Psoas muscle (tissue), 8 donors: ENCODE results near the gene MOCS2. TPM values are rescaled to one million over a fixed set of nuclear protein-coding genes. Genes with fewer than 3 reads are reported as not detected.

Source experiments
- ATAC-seq, 4 donors: fragments of 200-7000 bp; cut with Tn5 transposase; one replicate each; pipeline ENCODE4 v1.9.1; 2020; ENCODE audit warnings: moderate library complexity in 3 of 4, mild to moderate bottlenecking in 2 of 4
- DNase-seq, 2 donors: peaks; one replicate each; pipeline ENCODE4 v3.0.0-alpha.2; 2020
- H3K27ac ChIP-seq: fragments of 200-600 bp; one replicate; pipeline ENCODE4 v1.8.0; 2022
- H3K27me3 ChIP-seq, 3 donors: fragments of 200-600 bp in 1 of 3; one replicate each; pipeline versions ENCODE4 v1.6.1 to v1.8.0; 2013 to 2022; ENCODE audit warnings: low read length in 2 of 3, mild to moderate bottlenecking in 2 of 3, moderate library complexity in 1 of 3; ENCODE audit not compliant: insufficient read depth in 3 of 3
- H3K36me3 ChIP-seq, 2 donors: fragments of 200-600 bp in 1 of 2; one replicate each; pipeline versions ENCODE4 v1.6.1 to v1.8.0; 2013 to 2022; ENCODE audit warnings: low read depth in 1 of 2, mild to moderate bottlenecking in 1 of 2, moderate library complexity in 1 of 2; ENCODE audit not compliant: insufficient read depth in 1 of 2
- H3K4me1 ChIP-seq: fragments of 200-600 bp; one replicate; pipeline ENCODE4 v1.8.0; 2022
- H3K4me3 ChIP-seq: fragments of 200-600 bp; one replicate; pipeline ENCODE4 v1.8.0; 2022; ENCODE audit warnings: mild to moderate bottlenecking
- H3K9me3 ChIP-seq: fragments of 200-600 bp; one replicate; pipeline ENCODE4 v1.8.0; 2022
- WGBS, 3 donors: extraction: QIAGEN DNeasy Blood & Tissue Kit; methylation state at CpG; one replicate each; pipeline versions ENCODE4 v1.1.6 to v1.1.7; 2013; 5-methylcytosine and 5-hydroxymethylcytosine counted together
- intact Hi-C, 2 donors: fragments of 100-400 bp; cut with DNase I; formaldehyde crosslinking; loops; one replicate each; pipeline versions ENCODE4 v1.11.0 to v1.14.2; 2022
- polyA plus RNA-seq, 3 donors: library from polyadenylated mRNA; stranded (reverse); fragments of 200-250 nt; gene quantifications; one replicate each; pipeline ENCODE4 v1.2.3, GENCODE V29; 2013
- total RNA-seq, 4 donors: library from RNA; stranded (reverse); fragmentation: NEBNext Ultra II Directional in 2 of 4; extraction: Animal tissue kit (Norgen Biotek cat#: 25700) in 2 of 4; gene quantifications; one replicate each; pipeline versions ENCODE4 v1.2.1 to v1.2.4, GENCODE V29; 2021 to 2023
- TF ChIP-seq, protein P1 (sequence below): fragments of 200-600 bp; IDR thresholded peaks from one replicate; pipeline ENCODE4 v1.8.0; 2022; ENCODE audit warnings: antibody characterized with exemption
- donor health status: healthy with polysubstance abuse.
- donor health status: DM: no; HTN: no; CAD: no; lungs with moderate emphysema.
- donor health status: Bipolar disorder and iron deficiency.
- donor health status: healthy.
- donor health status: DM: yes; HTN: yes; CAD: no.
- donor health status: DM: no; HTN: no; CAD: no.
- donor health status: DM: no; HTN: no; CAD: no.
- donor health status: DM: yes; HTN: yes; CAD: no.

Gene MOCS2
- total and polyA plus RNA-seq, 7 donors, result 38.8 to 73.9 (median 46.7) TPM

DNA sequence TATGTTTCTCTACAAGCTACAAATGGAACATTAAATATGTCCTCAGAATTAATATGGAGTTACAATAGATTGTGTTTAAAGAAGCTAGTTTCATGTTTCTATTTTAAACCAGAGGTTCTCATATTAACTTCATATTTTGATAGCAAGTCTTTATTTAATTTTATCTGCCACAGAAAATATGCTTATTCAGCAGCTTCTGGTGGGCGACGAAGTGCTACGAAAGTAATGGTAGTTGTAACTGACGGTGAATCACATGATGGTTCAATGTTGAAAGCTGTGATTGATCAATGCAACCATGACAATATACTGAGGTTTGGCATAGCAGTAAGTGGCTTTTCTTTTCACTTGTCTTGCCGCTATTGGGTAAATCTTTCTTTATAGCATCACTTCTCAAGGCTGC, 54.2 kb downstream of the MOCS2 start:
- Histone ChIP-seq H3K4me3 (no peak overlapping the region), H3K36me3 (peaks cover 0 to 3% of the 10 kb centered on the region in 2 donors), H3K4me1 (no peaks in the 10 kb centered on the region), H3K27me3 (no peaks in the 10 kb centered on the region), H3K9me3 (no peaks in the 10 kb centered on the region), H3K27ac (no peak overlapping the region)
- 78 to 85% (median 83%) methylated on average over 5 of the region's 5 CpGs for WGBS, 3 donors
- TF ChIP-seq, protein P1, sequence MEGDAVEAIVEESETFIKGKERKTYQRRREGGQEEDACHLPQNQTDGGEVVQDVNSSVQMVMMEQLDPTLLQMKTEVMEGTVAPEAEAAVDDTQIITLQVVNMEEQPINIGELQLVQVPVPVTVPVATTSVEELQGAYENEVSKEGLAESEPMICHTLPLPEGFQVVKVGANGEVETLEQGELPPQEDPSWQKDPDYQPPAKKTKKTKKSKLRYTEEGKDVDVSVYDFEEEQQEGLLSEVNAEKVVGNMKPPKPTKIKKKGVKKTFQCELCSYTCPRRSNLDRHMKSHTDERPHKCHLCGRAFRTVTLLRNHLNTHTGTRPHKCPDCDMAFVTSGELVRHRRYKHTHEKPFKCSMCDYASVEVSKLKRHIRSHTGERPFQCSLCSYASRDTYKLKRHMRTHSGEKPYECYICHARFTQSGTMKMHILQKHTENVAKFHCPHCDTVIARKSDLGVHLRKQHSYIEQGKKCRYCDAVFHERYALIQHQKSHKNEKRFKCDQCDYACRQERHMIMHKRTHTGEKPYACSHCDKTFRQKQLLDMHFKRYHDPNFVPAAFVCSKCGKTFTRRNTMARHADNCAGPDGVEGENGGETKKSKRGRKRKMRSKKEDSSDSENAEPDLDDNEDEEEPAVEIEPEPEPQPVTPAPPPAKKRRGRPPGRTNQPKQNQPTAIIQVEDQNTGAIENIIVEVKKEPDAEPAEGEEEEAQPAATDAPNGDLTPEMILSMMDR, result no peak
- DNase-seq, result no peak
- no peak for ATAC-seq
- intact Hi-C loops, result no loop called here

DNA sequence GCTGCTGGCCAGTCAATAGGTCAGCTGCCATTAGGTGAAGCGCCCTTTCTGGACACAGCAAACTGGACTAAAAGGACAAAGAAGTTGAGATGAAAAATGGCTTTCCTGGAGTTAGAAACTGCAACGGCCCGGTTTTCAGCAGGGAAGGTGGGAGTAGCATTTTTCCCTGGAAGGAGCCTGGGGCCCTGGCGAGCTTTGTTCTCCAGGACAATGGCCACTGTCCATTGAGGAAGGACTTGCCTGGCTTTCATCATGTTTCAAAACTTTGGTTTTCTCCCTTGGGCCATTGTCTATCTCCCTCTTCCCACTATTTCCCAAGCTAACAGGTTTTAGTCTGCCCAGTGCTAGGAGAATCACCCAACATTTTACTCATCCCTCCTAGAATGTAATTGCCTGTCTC, 56.2 kb downstream of the MOCS2 start:
- intact Hi-C loops, result no loop called here

DNA sequence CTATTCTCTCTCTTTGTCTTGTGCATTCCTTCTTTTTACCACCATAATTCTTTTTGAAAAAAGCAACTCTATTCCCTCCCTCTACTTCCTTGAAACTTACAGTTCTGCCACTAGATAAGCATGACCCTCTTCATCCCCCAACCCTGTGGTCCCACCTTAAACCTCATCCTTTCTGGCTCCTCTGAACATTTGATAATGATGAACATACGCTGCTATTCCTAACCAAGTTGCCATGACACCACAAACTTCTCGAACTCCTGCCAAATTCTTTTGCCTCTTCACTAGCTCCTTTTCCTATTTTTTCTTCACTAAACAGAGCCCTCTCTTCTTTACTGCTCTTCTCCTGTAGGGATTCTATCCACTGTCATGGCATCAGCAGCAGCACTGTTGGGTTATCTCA, 57.1 kb downstream of the MOCS2 start:
- WGBS, 3 donors, result 62 to 77% (median 66%) methylated on average over 2 of the region's 2 CpGs
- no peaks in the 10 kb centered on the region for H3K9me3 ChIP-seq
- no peak overlapping the region for H3K4me3 ChIP-seq
- H3K36me3 ChIP-seq, result no peaks in the 10 kb centered on the region
- no peak overlapping the region for H3K27ac ChIP-seq
- ATAC-seq (no peak), DNase-seq (no peak)
- no peaks in the 10 kb centered on the region for H3K27me3 ChIP-seq
- TF ChIP-seq, protein P1, result no peak
- H3K4me1 ChIP-seq, result no peaks in the 10 kb centered on the region
- intact Hi-C loops, result no loop called here

More for the DNA sequence above, 56.2 kb downstream of the MOCS2 start:
- Histone ChIP-seq H3K4me3 (no peak overlapping the region), H3K27me3 (no peaks in the 10 kb centered on the region), H3K36me3 (peaks cover 0 to 3% of the 10 kb centered on the region in 2 donors), H3K4me1 (no peaks in the 10 kb centered on the region), H3K9me3 (no peaks in the 10 kb centered on the region), H3K27ac (no peak overlapping the region)
- WGBS, 3 donors, result 88 to 94% (median 90%) methylated on average over 4 of the region's 4 CpGs
- ATAC-seq (no peak), DNase-seq (no peak)
- TF ChIP-seq, protein P1, result no peak

DNA sequence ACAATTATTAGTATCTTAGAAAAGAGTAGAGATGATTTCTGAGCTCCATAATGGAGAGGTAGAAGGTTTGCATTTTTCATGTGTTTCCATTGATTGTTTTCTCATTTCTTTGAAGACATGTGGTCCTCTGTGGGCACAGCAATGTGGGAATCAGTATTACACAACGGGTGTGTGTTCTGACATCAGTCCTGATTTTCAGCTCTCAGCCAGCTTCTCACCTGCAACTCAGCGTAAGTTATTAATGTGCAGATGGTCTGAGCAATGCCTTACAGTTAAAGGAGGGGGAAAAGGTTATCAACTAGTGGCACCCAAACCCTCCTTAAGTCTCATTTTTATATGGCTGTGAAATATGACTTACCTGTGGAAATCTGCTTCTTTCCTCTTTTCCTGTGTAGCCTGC, 61.3 kb downstream of the MOCS2 start:
- Histone ChIP-seq H3K27ac (no peak overlapping the region), H3K9me3 (no peaks in the 10 kb centered on the region), H3K36me3 (no peaks in the 10 kb centered on the region), H3K27me3 (no peaks in the 10 kb centered on the region), H3K4me1 (no peaks in the 10 kb centered on the region), H3K4me3 (no peak overlapping the region)
- no peak for DNase-seq
- intact Hi-C loops, result no loop called here
- no peak for ATAC-seq
- TF ChIP-seq, protein P1, result no peak
- 91 to 94% (median 91%) methylated on average over 2 of the region's 2 CpGs for WGBS, 3 donors

Other genes with a start within 250 kb of the MOCS2 start
- under 1 TPM; 0.36 to 0.91 (median 0.68) TPM for gene ITGA2, start 120.4 kb downstream of the MOCS2 start, total RNA-seq
- gene ITGA2, start 120.4 kb downstream of the MOCS2 start, polyA plus RNA-seq, result under 1 TPM; 0.10 to 0.86 (median 0.17) TPM